Brain microvascular endothelial cell (primary cell): ENCODE measurements around the gene P2RX7.
A peak's percentile ranks its signal among the peaks of the same experiment; 100 is the strongest.

ENCODE experiments used
- DNase-seq: peaks from one replicate; pipeline ENCODE4 v3.0.0-alpha.2; 2020
- H3K27ac ChIP-seq: fragments of 250-450 bp; sonication (Bioruptor Pico); 2 replicates; pipeline ENCODE4 v1.5.1; 2020; ENCODE audit warnings: mild to moderate bottlenecking, moderate library complexity
- H3K27me3 ChIP-seq: fragments of 250-450 bp; sonication (Bioruptor Pico); replicated peaks from 2 replicates; pipeline ENCODE4 v1.5.1; 2020; ENCODE audit warnings: mild to moderate bottlenecking
- H3K36me3 ChIP-seq: fragments of 250-450 bp; sonication (Bioruptor Pico); replicated peaks from 2 replicates; pipeline ENCODE4 v1.5.1; 2020; ENCODE audit warnings: mild to moderate bottlenecking
- H3K4me3 ChIP-seq: 2 replicates; pipeline ENCODE4 v1.5.1; 2011; ENCODE audit warnings: low read depth, mild to moderate bottlenecking, control low read depth, low read length, moderate library complexity
- CTCF ChIP-seq: IDR thresholded peaks from 2 replicates; pipeline ENCODE4 v1.5.1; 2011; ENCODE audit warnings: low read depth, mild to moderate bottlenecking, moderate library complexity, low read length, control low read depth, inconsistent platforms; ENCODE audit errors: missing control alignments
- in situ Hi-C: cut with HindIII; loops from 2 replicates; pipeline ENCODE4 v1.10.0; 2017; ENCODE audit warnings: low sequenced_read_pairs, low pct_ligation_motif_present

The P2RX7 gene

GRCh38 chr12:121107681-121108080, 25.0 kb upstream of the P2RX7 start:
- Histone ChIP-seq H3K27ac (no peak overlapping the region), H3K27me3 (no peaks in the 10 kb centered on the region), H3K36me3 (no peaks in the 10 kb centered on the region), H3K4me3 (no peak overlapping the region)
- no peak for DNase-seq
- in situ Hi-C loops, result no loop called here
- TF ChIP-seq CTCF, result no peak

- H3K27me3 ChIP-seq, result no peaks in the 10 kb centered on the region
- no peaks in the 10 kb centered on the region for H3K36me3 ChIP-seq
- in situ Hi-C loops, result no loop called here
- H3K27ac ChIP-seq, result no peak overlapping the region
- no peak for TF ChIP-seq CTCF
- DNase-seq, result no peak
- H3K4me3 ChIP-seq, result no peak overlapping the region
These were observed 24.2 kb upstream of the P2RX7 start for GRCh38 chr12:121108492-121108891.

- no peaks in the 10 kb centered on the region for H3K27me3 ChIP-seq
- no peak overlapping the region for H3K27ac ChIP-seq
- H3K36me3 ChIP-seq, result no peaks in the 10 kb centered on the region
- in situ Hi-C loops, result no loop called here
- no peak overlapping the region for H3K4me3 ChIP-seq
- TF ChIP-seq CTCF, result peak; percentile 93
- peak; percentile 54 for DNase-seq
These were observed 22.3 kb upstream of the P2RX7 start for GRCh38 chr12:121110211-121110940.

- TF ChIP-seq CTCF, result no peak
- H3K27me3 ChIP-seq, result no peaks in the 10 kb centered on the region
- in situ Hi-C loops, result no loop called here
These were observed 21.0 kb upstream of the P2RX7 start for GRCh38 chr12:121111684-121112083.

GRCh38 chr12:121112496-121112895, 20.2 kb upstream of the P2RX7 start:
- no peaks in the 10 kb centered on the region for H3K36me3 ChIP-seq
- H3K27me3 ChIP-seq, result no peaks in the 10 kb centered on the region
- H3K4me3 ChIP-seq, result no peak overlapping the region
- TF ChIP-seq CTCF, result no peak
- in situ Hi-C loops, result no loop called here
- no peak overlapping the region for H3K27ac ChIP-seq
- no peak for DNase-seq

More at GRCh38 chr12:121111684-121112083, 21.0 kb upstream of the P2RX7 start:
- Histone ChIP-seq H3K4me3 (no peak overlapping the region), H3K27ac (no peak overlapping the region), H3K36me3 (no peaks in the 10 kb centered on the region)
- no peak for DNase-seq

- Histone ChIP-seq H3K27ac (no peak overlapping the region), H3K4me3 (no peak overlapping the region), H3K36me3 (no peaks in the 10 kb centered on the region), H3K27me3 (no peaks in the 10 kb centered on the region)
- DNase-seq, result no peak
- in situ Hi-C loops, result no loop called here
- no peak for TF ChIP-seq CTCF
These were observed 19.6 kb upstream of the P2RX7 start for GRCh38 chr12:121113057-121113456.
